Endothelial cell of umbilical vein (primary cell): ENCODE results near the gene USF2. TPM values are rescaled to one million over a fixed set of nuclear protein-coding genes. Genes with fewer than 3 reads are reported as not detected.

Experiments used
- BruUV-seq: library from RNA; stranded (reverse); fragments of 400-500 nt; replicated peaks from 2 replicates; lab custom pipeline; 2021; lab: Mats Ljungman, UMichigan
- CTCF ChIA-PET: fragments of 300-600, 350-600 bp; sonication (Branson Sonifier 250); formaldehyde crosslinking; loops from one replicate; lab custom pipeline; 2021; ENCODE audit warnings: antibody characterized with exemption, inconsistent platforms; lab: Charles Lee
- POLR2A ChIA-PET: fragments of 300-600, 350-600 bp; sonication (Branson Sonifier 250); formaldehyde crosslinking; loops from one replicate; lab custom pipeline; 2021; ENCODE audit warnings: antibody characterized with exemption, inconsistent platforms; lab: Charles Lee
- DNase-seq: peaks from one replicate; pipeline ENCODE4 v3.0.0-alpha.2; 2011; ENCODE audit warnings: low read depth, low spot score
- FAIRE-seq: peaks from 2 replicates; lab custom pipeline; 2011; peaks lifted over from hg19 to GRCh38; lab: Jason Lieb, UNC
- H2AFZ ChIP-seq: 2 replicates; pipeline ENCODE4 v1.6.0; 2012; ENCODE audit warnings: low read depth, low read length, control low read depth, inconsistent platforms
- H3K27ac ChIP-seq: 2 replicates; pipeline ENCODE4 v1.5.1; 2011; ENCODE audit warnings: low read depth, mild to moderate bottlenecking, control low read depth, low read length, moderate library complexity; ENCODE audit not compliant: insufficient read depth
- H3K27me3 ChIP-seq, 2 experiments: 2 replicates each; pipeline versions ENCODE4 v1.6.0 to v1.6.1; 2011; ENCODE audit warnings: low read length in 2 of 2, mixed read lengths in 1 of 2; ENCODE audit not compliant: control insufficient read depth in 2 of 2, insufficient read depth in 2 of 2
- H3K36me3 ChIP-seq, 2 experiments: 2 replicates in 1 of 2; 3 replicates in 1 of 2; pipeline ENCODE4 v1.5.1; 2011; ENCODE audit warnings: low read length in 2 of 2, mild to moderate bottlenecking in 1 of 2, moderate library complexity in 1 of 2; ENCODE audit not compliant: control insufficient read depth in 2 of 2, insufficient read depth in 2 of 2; ENCODE audit errors: extremely low read depth in 1 of 2
- H3K4me1 ChIP-seq: 3 replicates; pipeline ENCODE4 v1.5.1; 2011; ENCODE audit warnings: mild to moderate bottlenecking, low read length; ENCODE audit not compliant: control insufficient read depth, insufficient read depth; ENCODE audit errors: extremely low read depth
- H3K4me2 ChIP-seq: 2 replicates; pipeline ENCODE4 v1.6.1; 2011; ENCODE audit warnings: low read length, control low read depth, mixed read lengths; ENCODE audit not compliant: insufficient read depth
- H3K4me3 ChIP-seq, 3 experiments: fragments of 200-600 bp in 1 of 3; sonication (generic), shearing (Covaris generic) in 1 of 3; replicated peaks in 1 of 3; 2 replicates each; pipeline ENCODE4 v1.5.1; 2011 to 2016; ENCODE audit warnings: control low read depth in 3 of 3, low read length in 3 of 3, mild to moderate bottlenecking in 2 of 3, inconsistent platforms in 1 of 3, low read depth in 1 of 3, moderate library complexity in 1 of 3; ENCODE audit not compliant: insufficient read depth in 1 of 3
- H3K79me2 ChIP-seq: 2 replicates; pipeline ENCODE4 v1.6.0; 2012; ENCODE audit warnings: low read length, inconsistent platforms; ENCODE audit not compliant: control insufficient read depth, insufficient read depth
- H3K9ac ChIP-seq: replicated peaks from 2 replicates; pipeline ENCODE3; 2011; ENCODE audit warnings: low read length, control low read depth; ENCODE audit not compliant: insufficient read depth; ENCODE audit errors: extremely low read depth
- H3K9me1 ChIP-seq: replicated peaks from 3 replicates; pipeline ENCODE4 v1.6.0; 2011; ENCODE audit warnings: mild to moderate bottlenecking, low read length; ENCODE audit not compliant: control insufficient read depth, insufficient read depth; ENCODE audit errors: extremely low read depth
- H3K9me3 ChIP-seq: replicated peaks from 2 replicates; pipeline ENCODE4 v1.5.1; 2012; ENCODE audit warnings: low read length, inconsistent platforms; ENCODE audit not compliant: control insufficient read depth, insufficient read depth
- H4K20me1 ChIP-seq: replicated peaks from 2 replicates; pipeline ENCODE3; 2011; ENCODE audit warnings: mild to moderate bottlenecking, low read length; ENCODE audit not compliant: control insufficient read depth, insufficient read depth; ENCODE audit errors: extremely low read depth
- FOS ChIP-seq: IDR thresholded peaks from 2 replicates; pipeline ENCODE4 v1.6.1; 2011; ENCODE audit warnings: mild to moderate bottlenecking, low read length, moderate library complexity, borderline replicate concordance; ENCODE audit not compliant: insufficient read depth
- GATA2 ChIP-seq: IDR thresholded peaks from 2 replicates; pipeline ENCODE4 v1.7.0; 2011; ENCODE audit warnings: low read depth, mild to moderate bottlenecking, moderate library complexity, mixed read lengths, low read length; ENCODE audit not compliant: insufficient read length, insufficient read depth
- MYC ChIP-seq: IDR thresholded peaks from one replicate; pipeline ENCODE4 v1.6.1; 2011; ENCODE audit warnings: mild to moderate bottlenecking, low read depth, low read length
- POLR2A ChIP-seq: IDR thresholded peaks from 2 replicates; pipeline ENCODE4 v1.6.1; 2012; ENCODE audit warnings: low read depth, mild to moderate bottlenecking, control low read depth, low read length
- POLR2AphosphoS5 ChIP-seq: IDR thresholded peaks from 2 replicates; pipeline ENCODE4 v1.6.1; 2012; ENCODE audit warnings: low read depth, mild to moderate bottlenecking, control low read depth, low read length, moderate library complexity; ENCODE audit not compliant: insufficient read depth
- dilution Hi-C: fragments of 300-500 bp; cut with MboI; formaldehyde crosslinking; loops from one replicate; pipeline ENCODE4 v1.15.0; 2019; ENCODE audit warnings: low sequenced_read_pairs; ENCODE audit not compliant: extremely low pct_ligation_motif_present
- intact Hi-C: fragments of 100-400 bp; cut with micrococcal nuclease; formaldehyde crosslinking; loops from one replicate; pipeline ENCODE4 v1.10.0; 2022
- polyA plus RNA-seq, 4 experiments: library from polyadenylated mRNA; depleted of rRNA in 3 of 4; stranded (reverse) in 3 of 4; unstranded in 1 of 4; fragments of >200 nt; gene quantifications; 2 replicates each; pipeline versions ENCODE4 v1.2.1 to v1.2.3, GENCODE V29; 2011 to 2012; ENCODE audit warnings: missing spikeins in 1 of 4
- total RNA-seq: library from RNA; stranded (reverse); gene quantifications from 2 replicates; pipeline ENCODE4 v1.2.3, GENCODE V29; 2021
- TF ChIP-seq, protein P1 (sequence below): IDR thresholded peaks from 2 replicates; pipeline ENCODE4 v1.6.1; 2011; ENCODE audit not compliant: insufficient read depth, insufficient read length
- TF ChIP-seq, protein P2 (sequence below), 2 donors: IDR thresholded peaks; 1 replicate in 1 of 2; 2 replicates in 1 of 2; pipeline ENCODE4 v1.5.1; 2011; ENCODE audit warnings: low read length in 2 of 2, mild to moderate bottlenecking in 2 of 2, moderate library complexity in 2 of 2, control low read depth in 1 of 2, inconsistent platforms in 1 of 2, low read depth in 1 of 2; ENCODE audit not compliant: insufficient read depth in 1 of 2; ENCODE audit errors: extremely low read depth in 1 of 2

The USF2 gene
- total and polyA plus RNA-seq, 2 donors (not counting 3 experiments of a cell fraction or from before 2014, with no cell fraction given): 75.0 to 76.8 TPM

DNA sequence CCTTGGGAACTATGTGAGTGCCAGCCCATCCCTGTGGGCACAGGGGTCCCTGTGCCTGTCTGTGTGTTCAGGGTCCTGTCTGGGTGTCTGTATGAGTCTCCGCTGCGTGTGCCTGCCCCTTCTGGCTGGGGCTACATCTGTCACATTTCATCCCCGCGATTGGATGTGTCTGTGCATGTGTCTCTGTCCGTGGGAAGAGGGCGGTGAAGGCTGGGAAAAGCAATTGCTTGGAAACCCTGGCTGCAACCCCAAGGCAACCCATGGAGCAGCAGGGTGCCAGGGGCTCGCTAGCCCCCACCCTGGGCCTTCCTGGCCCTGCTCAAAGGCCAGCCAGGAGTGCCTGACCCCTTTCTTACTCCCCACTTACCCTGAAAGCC lies 24.6 kb downstream of the USF2 start:
- no peaks in the 10 kb centered on the region for H3K9me1 ChIP-seq
- no peaks in the 10 kb centered on the region for H3K27me3 ChIP-seq
- FAIRE-seq: no peak
- dilution Hi-C loops: no loop called here
- H3K4me1 ChIP-seq: no peaks in the 10 kb centered on the region
- TF ChIP-seq POLR2A: no peak
- TF ChIP-seq POLR2AphosphoS5: no peak
- TF ChIP-seq, protein P1, sequence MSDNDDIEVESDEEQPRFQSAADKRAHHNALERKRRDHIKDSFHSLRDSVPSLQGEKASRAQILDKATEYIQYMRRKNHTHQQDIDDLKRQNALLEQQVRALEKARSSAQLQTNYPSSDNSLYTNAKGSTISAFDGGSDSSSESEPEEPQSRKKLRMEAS: no peak
- no peak for TF ChIP-seq MYC
- TF ChIP-seq FOS: no peak
- TF ChIP-seq, protein P2, sequence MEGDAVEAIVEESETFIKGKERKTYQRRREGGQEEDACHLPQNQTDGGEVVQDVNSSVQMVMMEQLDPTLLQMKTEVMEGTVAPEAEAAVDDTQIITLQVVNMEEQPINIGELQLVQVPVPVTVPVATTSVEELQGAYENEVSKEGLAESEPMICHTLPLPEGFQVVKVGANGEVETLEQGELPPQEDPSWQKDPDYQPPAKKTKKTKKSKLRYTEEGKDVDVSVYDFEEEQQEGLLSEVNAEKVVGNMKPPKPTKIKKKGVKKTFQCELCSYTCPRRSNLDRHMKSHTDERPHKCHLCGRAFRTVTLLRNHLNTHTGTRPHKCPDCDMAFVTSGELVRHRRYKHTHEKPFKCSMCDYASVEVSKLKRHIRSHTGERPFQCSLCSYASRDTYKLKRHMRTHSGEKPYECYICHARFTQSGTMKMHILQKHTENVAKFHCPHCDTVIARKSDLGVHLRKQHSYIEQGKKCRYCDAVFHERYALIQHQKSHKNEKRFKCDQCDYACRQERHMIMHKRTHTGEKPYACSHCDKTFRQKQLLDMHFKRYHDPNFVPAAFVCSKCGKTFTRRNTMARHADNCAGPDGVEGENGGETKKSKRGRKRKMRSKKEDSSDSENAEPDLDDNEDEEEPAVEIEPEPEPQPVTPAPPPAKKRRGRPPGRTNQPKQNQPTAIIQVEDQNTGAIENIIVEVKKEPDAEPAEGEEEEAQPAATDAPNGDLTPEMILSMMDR (IDR thresholded peaks at IDR 0.05; ENCODE audit: extremely low read depth in 1 of 2, insufficient read depth in 1 of 2, low read depth in 1 of 2, low read length in 2 of 2): no peak
- no peak for TF ChIP-seq GATA2
- intact Hi-C loops: no loop called here
- no peaks in the 10 kb centered on the region for H3K9me3 ChIP-seq
- no peaks in the 10 kb centered on the region for H3K36me3 ChIP-seq
- ChIA-PET CTCF (no interaction called here), POLR2A (no interaction called here)
- no peak overlapping the region for H3K4me3 ChIP-seq
- H4K20me1 ChIP-seq: no peaks in the 10 kb centered on the region
- no peak overlapping the region for H3K4me2 ChIP-seq
- no peaks in the 10 kb centered on the region for H3K79me2 ChIP-seq
- no peak overlapping the region for H3K9ac ChIP-seq
- no TSS peak for BruUV-seq
- DNase-seq: no peak
- no peak overlapping the region for H2AFZ ChIP-seq
- H3K27ac ChIP-seq: no peak overlapping the region
